ENCODE measurements around the gene SGCE. TPM values are rescaled to one million over a fixed set of nuclear protein-coding genes. Genes with fewer than 3 reads are reported as not detected.

Gene SGCE
- total RNA-seq, 1 experiment from 2014 or later = 56.2 TPM

- H3K9me3 ChIP-seq = peaks cover 22% of the 10 kb centered on the region; the same call in 1 of the 2 replicates
- TF ChIP-seq CTCF (IDR thresholded peaks at IDR 0.05; ENCODE audit: insufficient read depth in 1 of 2, low read depth in 1 of 2, low read length in 1 of 2, severe bottlenecking in 1 of 2, unreplicated experiment in 1 of 2) = no peak
- Mint-ChIP-seq H3K27ac (ENCODE audit: unreplicated experiment) (no peak overlapping the region), H3K4me3 (ENCODE audit: unreplicated experiment) (no peak overlapping the region), H3K36me3 (ENCODE audit: insufficient read depth, unreplicated experiment) (peaks cover 10% of the 10 kb centered on the region), H3K27me3 (ENCODE audit: insufficient read depth, unreplicated experiment) (no peaks in the 10 kb centered on the region), H3K9me3 (ENCODE audit: unreplicated experiment) (peaks cover 36% of the 10 kb centered on the region), H3K4me1 (ENCODE audit: low read depth, unreplicated experiment) (peaks cover 38% of the 10 kb centered on the region)
- no TSS peak for BruUV-seq (replicated peaks)
- no peaks in the 10 kb centered on the region for H3K36me3 ChIP-seq (ENCODE audit: control insufficient read depth, insufficient read depth, low read length)
- no peak for DNase-seq
- ChIA-PET CTCF (no interaction called here), POLR2A (interaction anchor here (1.4 kb wide), 1 partner anchor 82 kb away, joined by 4 read pairs; no protein-coding TSS in a partner anchor)
- intact Hi-C loops (cut with micrococcal nuclease; ENCODE audit: unreplicated experiment) = no loop called here
- peaks cover 44% of the 10 kb centered on the region for H3K4me1 ChIP-seq
- no peaks in the 10 kb centered on the region for H3K27me3 ChIP-seq (replicated peaks; ENCODE audit: control insufficient read depth, insufficient read depth, low read length)
- H3K4me3 ChIP-seq (ENCODE audit: low read depth, low read length) = no peak overlapping the region
These were observed 79.6 kb downstream of the SGCE start for GRCh38 chr7:94576316-94576715.

GRCh38 chr7:94575646-94576045 lies 80.3 kb downstream of the SGCE start:
- Mint-ChIP-seq H3K9me3 (ENCODE audit: unreplicated experiment) (peaks cover 29% of the 10 kb centered on the region), H3K27ac (ENCODE audit: unreplicated experiment) (no peak overlapping the region), H3K4me1 (ENCODE audit: low read depth, unreplicated experiment) (peaks cover 32% of the 10 kb centered on the region), H3K27me3 (ENCODE audit: insufficient read depth, unreplicated experiment) (no peaks in the 10 kb centered on the region), H3K36me3 (ENCODE audit: insufficient read depth, unreplicated experiment) (peaks cover 7% of the 10 kb centered on the region), H3K4me3 (ENCODE audit: unreplicated experiment) (no peak overlapping the region)
- ChIA-PET POLR2A (no interaction called here), CTCF (no interaction called here)
- no peak overlapping the region for H3K4me3 ChIP-seq (ENCODE audit: low read depth, low read length)
- H3K4me1 ChIP-seq = peaks cover 37% of the 10 kb centered on the region
- H3K27me3 ChIP-seq (replicated peaks; ENCODE audit: control insufficient read depth, insufficient read depth, low read length) = no peaks in the 10 kb centered on the region
- intact Hi-C loops (cut with micrococcal nuclease; ENCODE audit: unreplicated experiment) = no loop called here
- TF ChIP-seq CTCF (IDR thresholded peaks at IDR 0.05; ENCODE audit: insufficient read depth in 1 of 2, low read depth in 1 of 2, low read length in 1 of 2, severe bottlenecking in 1 of 2, unreplicated experiment in 1 of 2) = no peak
- peaks cover 22% of the 10 kb centered on the region; the same call in 1 of the 2 replicates for H3K9me3 ChIP-seq
- BruUV-seq (replicated peaks) = no TSS peak
- H3K36me3 ChIP-seq (ENCODE audit: control insufficient read depth, insufficient read depth, low read length) = no peaks in the 10 kb centered on the region
- DNase-seq = no peak

GRCh38 chr7:94571816-94572215 lies 84.1 kb downstream of the SGCE start:
- Histone ChIP-seq H3K4me3 (ENCODE audit: low read depth, low read length) (no peak overlapping the region), H3K9me3 (peaks cover 18% of the 10 kb centered on the region; the same call in 1 of the 2 replicates), H3K27me3 (replicated peaks; ENCODE audit: control insufficient read depth, insufficient read depth, low read length) (no peaks in the 10 kb centered on the region), H3K4me1 (peaks cover under 1% of the 10 kb centered on the region; the same call in 1 of the 2 replicates), H3K36me3 (ENCODE audit: control insufficient read depth, insufficient read depth, low read length) (no peaks in the 10 kb centered on the region)
- Mint-ChIP-seq H3K36me3 (ENCODE audit: insufficient read depth, unreplicated experiment) (no peaks in the 10 kb centered on the region), H3K9me3 (ENCODE audit: unreplicated experiment) (peaks cover 17% of the 10 kb centered on the region), H3K27me3 (ENCODE audit: insufficient read depth, unreplicated experiment) (no peaks in the 10 kb centered on the region), H3K27ac (ENCODE audit: unreplicated experiment) (no peak overlapping the region), H3K4me1 (ENCODE audit: low read depth, unreplicated experiment) (no peaks in the 10 kb centered on the region), H3K4me3 (ENCODE audit: unreplicated experiment) (no peak overlapping the region)
- intact Hi-C loops (cut with micrococcal nuclease; ENCODE audit: unreplicated experiment) = no loop called here
- POLR2A ChIA-PET = no interaction called here
- no TSS peak for BruUV-seq (replicated peaks)
- CTCF ChIA-PET = no interaction called here
- no peak for DNase-seq
- TF ChIP-seq CTCF (IDR thresholded peaks at IDR 0.05; ENCODE audit: insufficient read depth in 1 of 2, low read depth in 1 of 2, low read length in 1 of 2, severe bottlenecking in 1 of 2, unreplicated experiment in 1 of 2) = no peak
